Panc1 (cell line): ENCODE measurements around the gene ATP6V0D1. TPM values are rescaled to one million over a fixed set of nuclear protein-coding genes. Genes with fewer than 3 reads are reported as not detected.

Experiments used
- ATAC-seq: fragments of 200-7000 bp; cut with Tn5 transposase; 2 replicates; pipeline ENCODE4 v1.9.1; 2020; ENCODE audit warnings: mild to moderate bottlenecking, moderate library complexity
- BruUV-seq: library from RNA; stranded (reverse); fragments of 400-500 nt; replicated peaks from 2 replicates; lab custom pipeline; 2021; lab: Mats Ljungman, UMichigan
- CTCF ChIA-PET: fragments of 300-600 bp; sonication (Branson Sonifier 250); formaldehyde crosslinking; loops from one replicate; lab custom pipeline; 2022; ENCODE audit warnings: antibody characterized with exemption; lab: Charles Lee
- POLR2A ChIA-PET: fragments of 300-600 bp; sonication (Branson Sonifier 250); formaldehyde crosslinking; loops from one replicate; lab custom pipeline; 2022; ENCODE audit warnings: antibody characterized with exemption; lab: Charles Lee
- DNase-seq: peaks from one replicate; pipeline ENCODE4 v3.0.0-alpha.2; 2010; ENCODE audit warnings: low read depth, low spot score
- H3K27ac ChIP-seq: 2 replicates; pipeline ENCODE4 v1.5.1; 2011; ENCODE audit warnings: mild to moderate bottlenecking, low read length, inconsistent platforms
- H3K27me3 ChIP-seq: fragments of 200-500 bp; sonication (Bioruptor generic); 2 replicates; pipeline ENCODE4 v1.6.0; 2014; ENCODE audit warnings: low read length, inconsistent platforms; ENCODE audit not compliant: control insufficient read depth, insufficient read depth
- H3K36me3 ChIP-seq: fragments of 200-500 bp; sonication (Bioruptor generic); 2 replicates; pipeline ENCODE4 v1.5.1; 2014; ENCODE audit warnings: inconsistent platforms, mild to moderate bottlenecking, low read length, moderate library complexity; ENCODE audit not compliant: control insufficient read depth, insufficient read depth
- H3K4me1 ChIP-seq: 2 replicates; pipeline ENCODE4 v1.5.1; 2011; ENCODE audit warnings: inconsistent platforms, mild to moderate bottlenecking, low read length, moderate library complexity; ENCODE audit not compliant: control insufficient read depth, insufficient read depth
- H3K4me3 ChIP-seq, 2 experiments: 2 replicates each; pipeline ENCODE4 v1.5.1; 2011 to 2012; ENCODE audit warnings: low read depth in 2 of 2, low read length in 2 of 2, mild to moderate bottlenecking in 2 of 2, inconsistent platforms in 1 of 2, moderate library complexity in 1 of 2
- H3K9me3 ChIP-seq: fragments of 200-500 bp; sonication (Bioruptor generic); 2 replicates; pipeline ENCODE4 v1.5.1; 2014; ENCODE audit warnings: low read depth, mild to moderate bottlenecking, inconsistent platforms, low read length, moderate library complexity; ENCODE audit not compliant: control insufficient read depth, insufficient read depth
- CTCF ChIP-seq: fragments of 450-650 bp; IDR thresholded peaks from 2 replicates; pipeline ENCODE4 v1.5.1; 2017; ENCODE audit warnings: mild to moderate bottlenecking
- POLR2AphosphoS5 ChIP-seq: IDR thresholded peaks from 2 replicates; pipeline ENCODE4 v1.6.1; 2012; ENCODE audit warnings: mild to moderate bottlenecking, low read depth, low read length, moderate library complexity
- SIN3A ChIP-seq: IDR thresholded peaks from 2 replicates; pipeline ENCODE4 v1.6.1; 2012; ENCODE audit warnings: low read depth, mild to moderate bottlenecking, low read length, moderate library complexity, borderline replicate concordance; ENCODE audit not compliant: insufficient read depth
- TCF7L2 ChIP-seq: IDR thresholded peaks from 2 replicates; pipeline ENCODE4 v1.6.1; 2011; ENCODE audit warnings: mild to moderate bottlenecking, low read depth, low read length, inconsistent platforms
- in situ Hi-C: cut with HindIII; loops from 2 replicates; pipeline ENCODE4 v1.10.0; 2016; ENCODE audit warnings: low sequenced_read_pairs, low pct_unique_long_range_greater_than_20kb
- intact Hi-C: fragments of 100-400 bp; cut with micrococcal nuclease; formaldehyde crosslinking; loops from one replicate; pipeline ENCODE4 v1.10.0; 2022; ENCODE audit not compliant: unreplicated experiment
- total RNA-seq: library from RNA; stranded (reverse); gene quantifications from one replicate; pipeline ENCODE4 v1.2.1, GENCODE V29; 2021; ENCODE audit not compliant: unreplicated experiment
- TF ChIP-seq, protein P1 (sequence below), 2 experiments: IDR thresholded peaks; 2 replicates each; pipeline ENCODE4 v1.6.1; 2011 to 2012; ENCODE audit warnings: low read depth in 2 of 2, control low read depth in 1 of 2, low read length in 1 of 2, mild to moderate bottlenecking in 1 of 2, moderate library complexity in 1 of 2; ENCODE audit not compliant: insufficient read depth in 1 of 2

The ATP6V0D1 gene
- total RNA-seq, 1 experiment from 2014 or later: 70.8 TPM

- Histone ChIP-seq H3K4me3 (peak overlapping the region; percentile 80 to 95; a peak in 3 of 4 replicates), H3K9me3 (no peaks in the 10 kb centered on the region), H3K4me1 (peaks cover 5% of the 10 kb centered on the region; the same call in 1 of the 2 replicates), H3K27ac (peak overlapping the region; percentile 91), H3K36me3 (no peaks in the 10 kb centered on the region; the same call in 1 of the 2 replicates), H3K27me3 (no peaks in the 10 kb centered on the region)
- DNase-seq (no peak), ATAC-seq (no peak)
- intact Hi-C loops (no loop called here), in situ Hi-C loops (no loop called here)
- TF ChIP-seq POLR2AphosphoS5 (no peak), CTCF (no peak), TCF7L2 (no peak), SIN3A (no peak)
- TF ChIP-seq, protein P1, sequence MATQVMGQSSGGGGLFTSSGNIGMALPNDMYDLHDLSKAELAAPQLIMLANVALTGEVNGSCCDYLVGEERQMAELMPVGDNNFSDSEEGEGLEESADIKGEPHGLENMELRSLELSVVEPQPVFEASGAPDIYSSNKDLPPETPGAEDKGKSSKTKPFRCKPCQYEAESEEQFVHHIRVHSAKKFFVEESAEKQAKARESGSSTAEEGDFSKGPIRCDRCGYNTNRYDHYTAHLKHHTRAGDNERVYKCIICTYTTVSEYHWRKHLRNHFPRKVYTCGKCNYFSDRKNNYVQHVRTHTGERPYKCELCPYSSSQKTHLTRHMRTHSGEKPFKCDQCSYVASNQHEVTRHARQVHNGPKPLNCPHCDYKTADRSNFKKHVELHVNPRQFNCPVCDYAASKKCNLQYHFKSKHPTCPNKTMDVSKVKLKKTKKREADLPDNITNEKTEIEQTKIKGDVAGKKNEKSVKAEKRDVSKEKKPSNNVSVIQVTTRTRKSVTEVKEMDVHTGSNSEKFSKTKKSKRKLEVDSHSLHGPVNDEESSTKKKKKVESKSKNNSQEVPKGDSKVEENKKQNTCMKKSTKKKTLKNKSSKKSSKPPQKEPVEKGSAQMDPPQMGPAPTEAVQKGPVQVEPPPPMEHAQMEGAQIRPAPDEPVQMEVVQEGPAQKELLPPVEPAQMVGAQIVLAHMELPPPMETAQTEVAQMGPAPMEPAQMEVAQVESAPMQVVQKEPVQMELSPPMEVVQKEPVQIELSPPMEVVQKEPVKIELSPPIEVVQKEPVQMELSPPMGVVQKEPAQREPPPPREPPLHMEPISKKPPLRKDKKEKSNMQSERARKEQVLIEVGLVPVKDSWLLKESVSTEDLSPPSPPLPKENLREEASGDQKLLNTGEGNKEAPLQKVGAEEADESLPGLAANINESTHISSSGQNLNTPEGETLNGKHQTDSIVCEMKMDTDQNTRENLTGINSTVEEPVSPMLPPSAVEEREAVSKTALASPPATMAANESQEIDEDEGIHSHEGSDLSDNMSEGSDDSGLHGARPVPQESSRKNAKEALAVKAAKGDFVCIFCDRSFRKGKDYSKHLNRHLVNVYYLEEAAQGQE (IDR thresholded peaks at IDR 0.05; ENCODE audit: insufficient read depth in 1 of 2, low read depth in 2 of 2, low read length in 1 of 2): no peak
- POLR2A ChIA-PET: no interaction called here
- BruUV-seq: no TSS peak
- CTCF ChIA-PET: interaction anchor here (1.5 kb wide), 1 partner anchor 55 kb away, joined by 4 read pairs; no protein-coding TSS in a partner anchor
Observed at GRCh38 chr16:67482233-67482924, 1.4 kb upstream of the ATP6V0D1 start.

DNA sequence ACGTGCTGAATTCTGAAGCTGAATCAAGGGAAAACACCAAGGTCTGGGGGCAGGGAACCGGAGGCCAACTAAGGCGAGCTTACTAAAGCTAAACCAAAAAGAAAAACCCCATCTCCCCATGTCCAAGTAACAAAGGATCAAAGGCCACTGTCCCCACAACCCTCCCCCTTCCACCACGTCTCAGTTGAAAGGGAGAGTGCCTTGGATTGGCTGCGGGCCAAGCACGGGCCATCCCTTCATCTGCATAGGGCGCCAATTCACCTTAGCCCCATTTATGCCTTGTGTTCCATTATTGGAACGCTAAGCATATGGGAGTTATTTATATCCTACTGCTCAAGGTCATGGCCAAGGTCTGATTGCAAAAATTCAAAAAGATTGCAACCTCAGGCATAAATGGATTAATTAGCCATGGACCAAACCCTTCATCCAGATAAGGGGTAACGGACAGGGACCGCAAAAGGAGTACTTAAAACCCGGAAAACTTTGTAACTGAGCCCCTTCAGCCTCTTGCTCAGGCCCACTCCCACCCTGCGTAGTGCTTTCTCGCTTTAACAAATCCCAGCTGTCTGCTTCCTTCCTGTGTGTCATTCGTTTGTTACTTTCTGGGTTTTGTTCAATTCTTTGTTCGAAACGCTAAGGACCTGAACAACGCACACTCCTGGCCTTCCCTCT, 740 bp upstream of the ATP6V0D1 start:
- no peaks in the 10 kb centered on the region; the same call in 1 of the 2 replicates for H3K36me3 ChIP-seq
- ChIA-PET POLR2A (interaction anchor here (0.6 kb wide), 1 partner anchor 8 kb away, joined by 3 read pairs; no protein-coding TSS in a partner anchor), CTCF (interaction anchor here (0.5 to 1.5 kb wide), 6 partner anchors 11 to 100 kb away, joined by 4 to 14 read pairs (median 6); no protein-coding TSS in a partner anchor)
- peak; percentile 3 for ATAC-seq
- DNase-seq: no peak
- H3K9me3 ChIP-seq: no peaks in the 10 kb centered on the region
- BruUV-seq: TSS peak; percentile 83
- no peak for TF ChIP-seq POLR2AphosphoS5
- no peak for TF ChIP-seq SIN3A
- TF ChIP-seq, protein P1 (IDR thresholded peaks at IDR 0.05; ENCODE audit: insufficient read depth in 1 of 2, low read depth in 2 of 2, low read length in 1 of 2): no peak
- TF ChIP-seq CTCF: no peak; the same call in 1 of the 2 replicates
- TF ChIP-seq TCF7L2: no peak
- in situ Hi-C loops: no loop called here
- H3K4me1 ChIP-seq: peaks cover 5% of the 10 kb centered on the region; the same call in 1 of the 2 replicates
- peak overlapping the region; percentile 80 to 95 for H3K4me3 ChIP-seq
- peak overlapping the region; percentile 91 for H3K27ac ChIP-seq
- intact Hi-C loops: no loop called here
- H3K27me3 ChIP-seq: no peaks in the 10 kb centered on the region
